SW480 (cell line): ENCODE measurements around the gene EXT2.

Source experiments
- DNase-seq: peaks from one replicate; pipeline ENCODE4 v3.0.0-alpha.2; 2016; ENCODE audit warnings: low spot score

EXT2 gene

GRCh38 chr11:44267006-44267749, 171.7 kb downstream of the EXT2 start:
- no peak for DNase-seq

GRCh38 chr11:44267750-44268613, 172.5 kb downstream of the EXT2 start:
- DNase-seq, result no peak

GRCh38 chr11:44268614-44269080, 173.2 kb downstream of the EXT2 start:
- DNase-seq, result no peak

- no peak for DNase-seq
These were observed 174.2 kb downstream of the EXT2 start for GRCh38 chr11:44269369-44270351.

- DNase-seq, result no peak
These were observed 175.2 kb downstream of the EXT2 start for GRCh38 chr11:44270403-44271273.

GRCh38 chr11:44271286-44271685, 175.8 kb downstream of the EXT2 start:
- no peak for DNase-seq

GRCh38 chr11:44274404-44274803, 178.9 kb downstream of the EXT2 start:
- no peak for DNase-seq

- DNase-seq, result no peak
These were observed 179.8 kb downstream of the EXT2 start for GRCh38 chr11:44275241-44275640.

- no peak for DNase-seq
These were observed 180.6 kb downstream of the EXT2 start for GRCh38 chr11:44275961-44276550.

- no peak for DNase-seq
These were observed 182.0 kb downstream of the EXT2 start for GRCh38 chr11:44277196-44278090.

GRCh38 chr11:44279483-44279882, 184.0 kb downstream of the EXT2 start:
- DNase-seq, result no peak

- no peak for DNase-seq
These were observed 184.8 kb downstream of the EXT2 start for GRCh38 chr11:44280257-44280656.

GRCh38 chr11:44281151-44281550, 185.7 kb downstream of the EXT2 start:
- DNase-seq, result no peak

- no peak for DNase-seq
These were observed 187.1 kb downstream of the EXT2 start for GRCh38 chr11:44282620-44283019.

- no peak for DNase-seq
These were observed 190.3 kb downstream of the EXT2 start for GRCh38 chr11:44285756-44286155.

GRCh38 chr11:44286268-44286880, 190.9 kb downstream of the EXT2 start:
- peak; percentile 59 for DNase-seq

- no peak for DNase-seq
These were observed 191.4 kb downstream of the EXT2 start for GRCh38 chr11:44286911-44287310.

GRCh38 chr11:44288133-44288526, 192.7 kb downstream of the EXT2 start:
- no peak for DNase-seq

GRCh38 chr11:44290208-44290607, 194.7 kb downstream of the EXT2 start:
- no peak for DNase-seq
